Ecto neural progenitor cell (in vitro differentiated cells): ENCODE measurements around the gene HUNK.
"Not testable (repeated sequence)": the region's sequence is repeated elsewhere in the genome, so short reads cannot be mapped to it uniquely, and the experiment has no call there.

Experiments
- DNase-seq: peaks from one replicate; pipeline ENCODE4 v3.0.0-alpha.2; 2018; ENCODE audit warnings: low spot score

HUNK gene

DNA sequence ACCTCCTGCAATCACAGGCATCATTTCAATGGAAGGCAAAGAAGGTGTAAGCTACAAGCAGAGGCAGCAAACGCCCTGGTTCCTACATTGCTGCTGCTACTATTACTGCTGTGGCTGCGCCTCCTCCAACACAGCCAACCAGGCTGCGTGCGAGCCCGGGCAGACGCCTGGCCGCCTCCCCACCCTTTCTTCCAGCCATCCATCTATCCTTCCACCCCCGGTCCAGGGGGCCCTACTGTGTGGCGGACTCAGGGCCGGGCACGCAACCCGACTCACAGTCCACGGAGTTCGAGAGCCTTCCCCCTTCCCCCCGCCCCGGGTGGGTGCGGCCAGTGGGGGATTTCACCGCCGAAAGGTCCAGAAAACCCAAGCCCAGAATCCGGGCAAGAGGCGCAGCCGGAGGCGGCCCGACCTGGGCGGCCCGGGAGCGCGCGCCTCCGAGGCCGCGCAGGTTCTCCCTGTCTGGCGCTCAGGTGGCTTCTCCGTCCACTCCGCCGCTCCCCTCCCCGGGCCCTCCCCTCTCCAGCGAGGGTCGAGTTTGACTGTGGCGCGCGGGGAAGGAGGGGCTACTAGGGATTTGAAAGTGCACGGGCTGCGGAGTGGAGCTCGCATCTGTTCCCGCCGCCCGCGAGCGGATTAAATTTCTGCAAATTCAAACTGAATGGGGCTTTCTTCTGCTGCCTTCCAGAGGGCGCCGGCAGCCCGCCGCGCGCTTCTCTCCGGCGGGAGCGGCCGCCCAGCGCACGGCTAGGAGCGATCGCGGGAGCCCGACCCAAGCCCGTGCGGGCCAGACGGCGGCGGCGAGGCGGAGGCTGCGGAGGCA is at the start of gene HUNK:
HUNK (plus strand) TSS at position 569 of the 823 bp plus-strand sequence. CDS start 655 bp downstream, outside the sequence.
- peak; percentile 82 for DNase-seq

DNA sequence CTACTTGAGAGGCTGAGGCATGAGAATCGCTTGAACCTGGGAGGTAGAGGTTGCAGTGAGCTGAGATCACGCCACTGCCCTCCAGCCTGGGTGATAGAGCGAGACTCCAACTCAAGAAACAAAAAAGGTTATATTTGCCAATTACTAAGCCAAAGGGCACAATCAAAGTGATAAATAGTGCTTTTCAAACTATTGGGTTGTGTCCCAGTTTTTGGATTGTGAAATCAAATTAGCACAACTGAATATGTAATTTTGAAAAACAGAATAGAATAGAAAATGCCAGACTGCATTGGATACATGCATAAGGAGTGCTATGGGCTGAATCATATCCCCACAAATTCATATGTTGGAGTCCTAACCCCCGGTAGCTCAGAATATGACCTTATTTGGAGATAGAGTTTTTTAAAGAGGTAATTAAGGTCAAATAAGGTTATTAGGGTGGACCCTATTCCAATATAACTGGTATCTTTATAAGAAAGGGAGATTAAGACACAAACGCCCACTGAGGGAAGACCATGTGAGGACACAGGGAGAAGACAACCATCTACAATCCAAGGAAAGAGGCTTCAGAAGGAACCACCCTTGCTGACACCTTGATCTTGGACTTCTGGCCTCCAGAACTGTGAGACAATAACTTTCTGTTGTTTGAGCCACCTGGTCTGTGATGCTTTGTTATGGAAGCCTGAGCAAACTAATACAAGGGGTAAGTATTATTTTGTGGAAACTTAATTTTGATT is 42.9 kb upstream of the HUNK start:
- no peak for DNase-seq

DNA sequence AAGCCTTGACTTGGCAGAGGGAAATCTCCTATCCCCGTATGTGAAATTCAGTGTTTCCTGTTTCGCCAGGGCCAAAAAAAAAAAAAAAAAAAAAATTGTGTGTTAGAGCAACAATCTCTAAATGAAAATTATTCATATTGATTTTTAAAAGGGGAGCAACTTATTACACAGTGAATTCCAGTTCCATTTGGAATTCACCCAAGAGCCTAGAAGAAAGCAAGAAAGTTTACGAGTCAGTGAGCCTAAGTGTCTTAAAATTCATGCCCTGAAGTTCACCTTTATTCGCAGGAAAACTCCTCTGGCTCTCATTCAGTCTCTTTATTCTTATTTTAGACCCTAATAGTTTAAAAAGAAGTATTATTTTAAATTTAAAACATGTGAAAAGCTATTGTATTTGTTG is 42.1 kb upstream of the HUNK start:
- no peak for DNase-seq

DNA sequence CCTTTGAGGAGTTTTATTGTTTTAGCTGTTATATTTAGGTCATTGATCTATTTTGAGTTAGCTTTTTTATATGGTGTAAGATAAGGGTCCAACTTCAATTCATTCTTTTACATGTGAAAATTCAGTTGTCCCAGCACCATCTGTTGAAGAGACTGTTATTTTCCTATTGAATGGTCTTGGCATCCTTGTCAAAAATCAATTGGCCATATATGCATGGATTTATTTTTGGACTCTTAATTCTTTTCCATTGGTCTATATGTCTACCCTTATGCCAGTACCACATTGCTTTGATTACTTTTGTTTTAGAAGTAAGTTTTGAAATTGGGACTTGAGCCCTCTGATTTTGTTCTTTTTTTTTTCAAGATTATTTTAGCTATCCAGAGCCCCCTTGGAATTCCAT is 35.8 kb upstream of the HUNK start:
- no peak for DNase-seq

DNA sequence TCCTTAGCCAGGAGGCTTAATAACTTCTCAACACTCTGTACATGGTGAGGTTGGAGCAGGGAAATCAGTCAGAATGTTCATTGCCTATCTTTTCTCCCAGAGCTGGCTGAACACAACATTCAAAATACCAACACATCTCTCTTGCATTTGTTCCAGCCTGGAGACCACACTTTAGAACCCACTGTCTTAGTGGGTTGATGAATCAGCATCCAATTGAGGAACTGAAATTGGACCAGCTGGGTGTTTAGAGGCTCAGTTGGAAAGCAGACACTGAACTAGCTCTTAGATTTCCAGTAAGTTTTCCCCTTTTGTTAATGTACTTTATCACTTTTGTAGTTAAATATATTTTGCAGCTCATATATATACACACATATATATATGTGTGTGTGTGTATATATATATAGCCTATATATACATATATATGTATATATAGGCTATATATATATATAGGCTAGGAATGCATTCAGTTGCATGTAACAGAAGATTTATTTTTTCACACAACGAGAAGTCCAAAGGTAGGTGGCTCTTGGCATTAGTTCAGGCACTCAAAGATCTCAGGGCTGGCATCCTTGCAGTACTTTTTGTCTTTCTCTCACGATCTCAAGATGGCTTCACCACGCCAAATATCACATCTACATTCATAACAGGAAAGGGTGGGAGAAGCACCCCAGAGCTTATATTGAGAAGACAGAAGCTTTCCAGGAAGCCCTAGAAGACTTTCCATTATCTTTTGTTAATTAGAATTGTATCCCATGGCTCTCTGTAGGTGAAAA is 35.0 kb upstream of the HUNK start:
- no peak for DNase-seq

DNA sequence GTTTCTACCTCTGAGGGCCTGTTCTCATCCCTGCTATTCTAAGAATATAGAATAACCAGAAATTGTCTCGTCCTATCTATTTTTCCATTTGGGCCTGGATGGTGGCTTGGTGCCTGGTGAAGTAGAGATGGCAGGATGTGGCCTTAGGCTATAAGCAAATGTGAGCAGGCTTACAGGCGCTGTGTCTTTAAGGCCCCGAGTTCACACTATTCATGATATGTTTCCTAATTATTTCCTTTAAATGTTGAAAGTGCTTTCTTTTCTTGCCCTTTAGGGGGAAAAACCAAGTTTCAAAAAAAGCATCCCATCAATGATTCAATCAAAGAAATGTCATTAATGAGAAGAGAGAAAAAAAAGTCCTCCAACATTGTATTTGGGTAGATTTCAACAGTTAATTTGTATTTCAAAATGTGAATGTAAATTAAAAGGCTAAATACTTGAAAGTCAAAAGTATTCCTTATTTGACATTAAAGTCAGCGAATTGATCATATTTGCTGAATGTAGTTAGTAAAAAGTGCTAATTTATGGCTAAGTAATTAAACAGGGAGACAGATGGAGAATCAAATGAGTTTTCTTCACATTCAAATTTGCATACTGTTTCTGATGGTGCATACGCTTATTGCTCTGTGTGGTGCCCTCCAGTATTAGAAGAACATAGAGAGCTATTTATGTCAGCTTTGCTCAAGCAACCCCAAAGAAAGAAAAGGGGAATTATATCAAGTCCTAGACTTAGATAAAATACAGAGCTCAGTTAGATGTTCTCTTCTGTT is 34.0 kb upstream of the HUNK start:
- DNase-seq, result no peak

DNA sequence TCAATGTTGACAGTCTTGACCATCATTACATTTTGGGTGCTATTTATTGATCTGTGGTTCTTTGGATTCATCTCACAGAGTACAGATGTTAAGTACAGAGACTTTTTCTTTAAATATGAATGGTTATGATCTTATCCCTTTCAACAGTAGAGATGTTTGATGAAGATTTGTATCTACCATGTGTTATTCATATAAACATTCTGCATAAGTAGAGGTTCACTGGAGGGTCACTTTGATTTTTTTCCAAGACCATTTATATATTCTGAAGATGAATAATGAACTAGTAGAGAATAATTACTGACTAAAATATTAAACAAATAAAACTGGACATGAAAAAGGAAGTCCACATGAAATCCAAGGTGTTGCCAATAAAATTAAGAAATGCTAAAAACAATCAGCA is 28.6 kb upstream of the HUNK start:
- no peak for DNase-seq

DNA sequence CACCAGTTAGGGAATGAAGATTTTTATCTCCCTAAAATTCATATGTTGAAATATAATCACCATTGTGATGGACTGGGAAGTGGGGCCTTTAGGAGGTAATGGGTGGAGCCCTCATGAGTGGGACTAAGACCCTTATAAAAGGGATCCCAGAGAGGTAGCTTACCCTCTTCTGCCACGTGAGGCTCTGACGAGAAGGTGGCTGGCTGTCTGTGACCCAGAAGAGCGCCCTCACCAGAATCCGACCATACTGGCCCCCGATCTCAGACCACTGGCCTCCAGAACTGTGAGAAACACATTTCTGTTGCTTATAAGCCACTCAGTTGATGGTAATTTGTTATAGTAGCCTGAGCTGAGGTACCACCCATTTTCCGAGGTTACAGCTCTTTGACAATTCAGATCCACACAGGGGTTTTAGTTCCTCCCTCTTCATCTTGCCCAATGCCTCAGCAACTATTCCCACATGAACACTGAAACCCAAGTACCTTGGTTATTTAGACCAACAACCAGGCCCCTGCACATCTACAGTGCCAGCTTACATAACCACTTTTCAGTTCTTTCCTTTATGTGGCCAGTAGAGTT is 27.6 kb upstream of the HUNK start:
- DNase-seq, result no peak

DNA sequence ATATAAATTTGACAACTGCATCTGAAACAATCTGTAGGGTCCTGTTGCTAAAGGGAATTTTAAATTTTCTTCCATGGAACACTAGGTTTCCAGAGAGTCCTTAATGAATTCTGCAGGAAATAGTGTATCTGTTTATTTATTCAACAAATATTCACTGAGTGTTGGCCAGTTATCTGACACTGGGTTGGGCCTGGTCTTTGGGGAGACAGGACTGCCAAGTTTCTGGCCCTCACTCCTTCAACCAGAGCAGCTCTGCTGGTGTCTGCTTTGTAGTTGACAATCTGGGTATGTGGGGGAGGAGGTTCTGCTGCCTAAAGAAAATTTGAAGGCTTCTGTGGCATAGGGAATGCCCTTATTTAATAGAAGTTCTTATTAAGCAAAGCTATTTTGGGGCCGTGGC is 26.1 kb upstream of the HUNK start:
- no peak for DNase-seq

DNA sequence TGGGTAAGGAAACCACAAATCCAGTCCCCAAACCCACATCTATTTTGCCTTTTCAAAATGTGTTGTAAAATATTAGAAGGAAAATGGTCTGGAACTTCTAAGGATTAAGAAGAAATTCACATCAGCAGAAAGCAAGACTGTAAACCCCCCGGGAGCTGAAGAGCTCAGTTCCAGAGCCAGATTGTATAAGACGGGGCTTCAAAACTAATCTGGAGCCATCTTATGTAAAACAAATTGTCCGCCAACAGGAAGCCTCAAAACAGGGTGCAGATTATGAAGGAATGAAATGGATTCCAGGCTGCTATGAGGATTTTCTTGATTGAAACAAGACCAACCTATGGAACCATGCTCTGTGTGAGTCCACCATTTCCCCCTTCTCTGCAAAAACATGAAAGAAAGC is 25.1 kb upstream of the HUNK start:
- no peak for DNase-seq

DNA sequence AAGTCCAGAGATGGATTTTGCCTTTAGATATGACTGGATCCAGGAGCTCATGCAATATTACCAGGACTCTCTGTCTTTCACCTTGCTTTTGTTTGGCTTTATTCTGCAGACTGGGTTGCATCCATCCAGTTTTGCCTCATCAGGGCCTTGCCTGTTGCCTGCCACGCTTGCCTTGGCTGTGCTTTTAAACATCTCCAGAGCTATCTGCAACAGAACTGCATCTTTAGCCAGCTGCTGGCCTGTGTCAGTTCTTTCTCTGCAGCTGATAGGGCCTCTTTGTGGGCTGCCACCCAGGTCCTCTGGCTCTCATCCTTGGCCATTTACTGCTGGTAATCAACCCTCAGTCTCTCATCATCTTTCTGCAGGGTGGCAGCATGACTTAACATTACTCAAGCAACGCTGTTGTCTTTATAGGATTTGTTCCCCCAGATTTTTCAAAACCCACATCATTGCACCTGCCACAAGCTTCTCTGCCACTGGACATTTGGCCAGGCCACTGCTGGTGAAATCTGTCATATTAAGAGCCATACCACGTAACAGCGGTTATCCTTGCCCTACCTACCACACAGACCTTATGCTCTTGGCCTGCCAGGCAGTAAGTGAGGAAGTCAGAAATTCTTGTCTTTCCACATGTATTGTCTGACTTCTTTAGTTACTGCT is 24.4 kb upstream of the HUNK start:
- no peak for DNase-seq

DNA sequence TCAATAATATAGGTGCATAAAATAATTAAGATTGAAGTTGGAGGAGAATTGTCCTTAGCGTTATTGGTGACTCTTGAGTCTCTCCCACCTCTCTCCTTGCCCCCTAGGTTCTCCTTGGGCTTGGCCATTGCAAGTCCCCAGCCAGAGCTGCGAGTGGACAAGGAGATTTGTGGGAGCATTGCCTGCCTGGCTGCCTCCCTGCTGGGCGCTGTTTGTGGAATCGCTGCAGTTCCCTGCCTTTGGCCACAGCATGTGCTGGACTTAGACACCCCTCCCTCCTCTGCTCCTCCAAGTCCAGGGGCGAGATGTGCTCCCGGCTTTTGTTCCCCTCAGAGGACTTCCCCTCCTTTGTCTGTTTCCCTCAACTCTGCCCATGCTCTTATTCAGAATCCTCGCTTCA is 21.9 kb upstream of the HUNK start:
- no peak for DNase-seq

DNA sequence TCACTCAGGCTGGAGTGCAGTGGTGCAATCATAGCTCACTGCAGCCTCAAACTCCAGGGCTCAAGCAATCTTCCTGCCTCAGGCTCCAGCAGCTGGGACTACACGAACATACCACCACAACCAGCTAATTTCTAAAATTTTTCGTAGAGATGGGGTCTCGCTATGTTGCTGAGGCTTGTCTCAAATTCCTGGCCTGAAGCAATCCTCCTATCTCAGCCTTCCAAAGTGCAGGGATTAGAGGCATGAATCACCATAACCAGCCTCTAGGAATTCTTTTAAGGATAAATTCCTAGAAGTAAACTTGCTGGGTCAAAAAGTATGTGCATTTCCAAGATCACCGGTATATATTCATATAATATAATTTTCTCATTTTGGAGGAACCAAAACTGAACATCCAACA is 17.6 kb upstream of the HUNK start:
- no peak for DNase-seq

DNA sequence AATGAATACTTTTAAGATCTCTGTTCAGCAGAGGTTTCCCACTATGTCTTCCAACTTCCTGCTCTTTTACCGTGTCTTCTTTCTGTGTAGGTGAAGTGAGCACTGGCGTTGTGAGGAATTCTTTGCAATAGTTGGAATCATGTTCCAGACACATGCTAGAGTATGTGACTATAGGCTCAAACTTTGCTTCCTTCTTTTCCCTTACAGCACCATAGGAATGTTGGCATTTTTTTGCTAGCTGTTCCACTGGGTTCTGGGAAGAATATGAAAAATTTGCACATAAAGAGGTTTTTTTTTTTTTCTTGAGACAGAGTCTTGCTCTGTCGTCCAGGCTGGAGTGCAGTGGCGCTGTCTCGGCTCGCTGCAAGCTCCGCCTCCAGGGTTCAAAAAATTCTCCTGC is 15.7 kb upstream of the HUNK start:
- no peak for DNase-seq

DNA sequence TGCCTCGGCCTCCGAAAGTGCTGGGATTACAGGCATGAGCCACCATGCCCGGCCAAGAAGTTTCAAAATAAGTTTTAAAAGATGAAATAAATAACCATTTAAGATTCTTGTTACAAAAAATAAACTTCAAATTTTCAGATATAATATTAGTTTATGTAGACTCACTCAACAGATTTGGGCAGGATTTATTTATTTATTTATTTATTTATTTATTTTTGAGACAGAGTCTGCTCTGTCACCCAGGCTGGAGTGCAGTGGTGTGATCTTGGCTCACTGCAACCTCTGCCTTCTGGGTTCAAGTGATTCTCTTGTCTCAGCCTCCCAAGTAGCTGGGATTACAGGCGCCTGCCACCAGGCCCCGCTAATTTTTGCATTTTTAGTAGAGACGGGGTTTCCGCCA is 15.2 kb upstream of the HUNK start:
- DNase-seq, result not testable (repeated sequence)

DNA sequence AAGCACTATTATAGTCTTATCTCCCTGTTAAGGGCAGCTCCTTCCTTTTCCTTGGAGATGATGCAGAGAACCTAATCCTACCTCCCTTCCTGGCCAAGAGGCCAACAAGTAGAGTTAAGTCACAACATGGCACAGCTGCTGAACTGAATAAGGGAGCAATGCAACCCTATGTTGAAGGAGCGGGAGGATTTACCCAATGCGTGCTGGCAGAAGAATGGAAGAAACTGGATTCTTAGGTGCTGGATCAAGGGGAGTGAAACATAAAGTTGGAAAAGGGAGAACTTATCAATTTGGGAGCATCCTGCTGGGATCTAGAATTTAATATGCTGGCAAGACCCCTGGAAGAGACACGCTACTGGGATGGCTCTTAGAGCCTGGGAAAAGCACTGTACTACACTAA is 12.0 kb upstream of the HUNK start:
- DNase-seq, result no peak

DNA sequence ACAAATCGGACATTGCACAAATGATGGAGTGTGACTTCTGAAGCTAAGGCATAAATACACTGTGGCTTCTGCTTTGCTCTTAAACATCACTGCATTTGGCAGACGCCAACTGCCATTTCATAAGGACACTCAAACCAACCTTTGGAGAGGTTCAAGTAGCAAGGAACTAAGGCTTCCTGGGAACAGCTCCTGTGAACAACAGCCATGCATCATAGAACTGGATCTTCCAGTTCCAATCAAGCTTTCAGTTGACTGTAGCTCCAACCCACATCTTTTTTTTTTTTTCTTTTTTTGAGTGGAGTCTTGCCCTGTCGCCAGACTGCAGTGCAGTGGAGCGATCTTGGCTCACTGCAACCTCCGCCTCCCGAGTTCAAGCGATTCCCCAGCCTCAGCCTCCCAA is 10.7 kb upstream of the HUNK start:
- no peak for DNase-seq

DNA sequence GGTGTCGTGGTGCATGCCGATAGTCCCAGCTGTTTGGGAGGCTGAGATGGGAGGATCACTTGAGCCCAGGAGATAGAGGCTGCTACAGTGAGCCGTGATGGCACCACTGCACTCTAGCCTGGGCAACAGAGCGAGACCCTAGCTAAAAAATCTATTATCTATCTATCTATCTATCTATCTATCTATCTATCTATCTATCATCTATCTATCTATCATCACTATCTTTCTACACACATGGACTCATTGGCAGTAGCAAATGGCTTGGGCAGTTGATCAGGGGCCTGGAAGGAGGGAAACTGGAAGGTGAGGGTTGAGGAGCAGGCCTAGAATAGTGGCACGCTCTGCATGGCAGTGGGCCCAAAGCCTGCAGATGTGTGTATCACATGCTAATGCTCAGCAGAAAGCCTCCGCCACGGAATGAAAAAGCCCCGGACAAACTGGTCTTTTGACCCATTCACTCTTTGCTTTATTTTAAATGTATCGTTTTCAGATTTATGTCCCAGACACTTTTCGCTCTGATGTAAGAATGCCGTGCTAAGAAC is 7.3 kb upstream of the HUNK start:
- DNase-seq, result no peak

DNA sequence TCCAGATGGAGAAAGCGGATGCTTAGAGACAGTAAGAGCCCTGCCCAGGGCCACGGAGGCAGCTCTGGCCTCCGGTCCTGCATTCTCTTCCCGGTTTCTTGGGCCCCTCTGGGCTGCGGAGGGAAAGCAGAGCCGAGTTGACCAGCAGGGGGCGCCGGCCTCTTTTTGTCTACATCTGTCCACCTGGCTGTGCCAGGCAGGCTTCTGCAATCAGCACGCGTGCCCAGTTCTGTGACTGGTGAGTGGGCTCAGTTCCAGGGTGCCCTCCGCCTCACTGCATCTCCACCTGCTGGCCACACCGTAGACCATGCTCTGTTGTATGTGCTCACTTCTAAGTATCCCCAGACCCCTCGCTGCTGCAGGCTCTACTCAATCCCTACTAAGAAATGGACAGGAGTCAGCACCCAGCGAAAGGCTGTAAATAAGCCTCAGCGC is 6.7 kb upstream of the HUNK start:
- DNase-seq, result peak; percentile 91

DNA sequence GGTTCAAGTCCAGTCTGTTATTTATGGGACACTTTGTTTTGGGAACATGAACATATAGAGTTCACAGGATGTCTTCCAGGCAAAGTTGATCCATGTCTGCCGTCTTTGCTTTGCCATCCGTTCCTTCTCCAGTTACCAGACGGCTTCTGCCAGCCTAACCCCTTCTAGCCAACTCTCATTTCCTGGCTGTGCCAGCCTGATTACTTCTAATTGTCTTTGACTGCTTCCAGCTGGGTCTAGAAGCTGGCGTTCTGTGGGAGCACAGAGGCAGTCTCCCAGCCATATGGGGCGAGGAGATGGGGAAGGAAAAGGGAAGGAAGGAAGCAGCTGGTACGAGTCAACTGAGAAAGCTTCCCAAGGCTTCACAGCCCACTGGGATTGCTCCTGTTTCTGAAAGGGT is 3.1 kb upstream of the HUNK start:
- no peak for DNase-seq
